HL-60 (cell line): ENCODE results near the gene CHD9.

Experiments used
- DNase-seq, 2 experiments: peaks; one replicate each; pipeline ENCODE4 v3.0.0-alpha.2; 2010 to 2020; ENCODE audit warnings: low read depth in 1 of 2, low spot score in 1 of 2
- H3K27ac ChIP-seq: fragments of 250-450 bp; sonication (Bioruptor Pico); replicated peaks from 2 replicates; pipeline ENCODE4 v1.5.1; 2020; ENCODE audit warnings: mild to moderate bottlenecking, moderate library complexity
- H3K27me3 ChIP-seq: fragments of 250-450 bp; sonication (Bioruptor Pico); 2 replicates; pipeline ENCODE4 v1.5.1; 2021; ENCODE audit warnings: mild to moderate bottlenecking, moderate library complexity; ENCODE audit not compliant: insufficient read depth, poor library complexity, severe bottlenecking
- H3K4me3 ChIP-seq: replicated peaks from 2 replicates; pipeline ENCODE4 v1.5.1; 2011; ENCODE audit warnings: mild to moderate bottlenecking, control low read depth, low read length; ENCODE audit not compliant: insufficient read depth
- CTCF ChIP-seq: IDR thresholded peaks from one replicate; pipeline ENCODE4 v1.5.1; 2011; ENCODE audit warnings: low read length, control low read depth, inconsistent platforms; ENCODE audit not compliant: insufficient read depth
- GABPA ChIP-seq: IDR thresholded peaks from 2 replicates; pipeline ENCODE4 v1.6.1; 2012; ENCODE audit warnings: low read depth
- POLR2AphosphoS5 ChIP-seq: IDR thresholded peaks from 2 replicates; pipeline ENCODE4 v1.6.1; 2012; ENCODE audit warnings: low read depth
- REST ChIP-seq: IDR thresholded peaks from 2 replicates; pipeline ENCODE4 v1.6.1; 2012; ENCODE audit warnings: low read depth; ENCODE audit not compliant: insufficient replicate concordance
- SPI1 ChIP-seq: IDR thresholded peaks from 2 replicates; pipeline ENCODE4 v1.6.1; 2012; ENCODE audit warnings: low read depth, mild to moderate bottlenecking, borderline replicate concordance

CHD9 gene

GRCh38 chr16:53053967-53054669 is 673 bp upstream of the CHD9 start:
- no peak for TF ChIP-seq POLR2AphosphoS5
- no peak for TF ChIP-seq CTCF
- no peak for TF ChIP-seq GABPA
- no peak for TF ChIP-seq SPI1
- TF ChIP-seq REST = no peak
- H3K27me3 ChIP-seq = no peaks in the 10 kb centered on the region
- peak overlapping the region; percentile 85 for H3K4me3 ChIP-seq
- peak overlapping the region; percentile 81 for H3K27ac ChIP-seq
- DNase-seq = peak in 1 of 2 experiments; percentile 56

GRCh38 chr16:53055541-53056391 is 975 bp downstream of the CHD9 start:
- Histone ChIP-seq H3K27ac (peak overlapping the region; percentile 81), H3K4me3 (peak overlapping the region; percentile 85), H3K27me3 (no peaks in the 10 kb centered on the region)
- no peak for TF ChIP-seq POLR2AphosphoS5
- TF ChIP-seq SPI1 = peak; percentile 92
- TF ChIP-seq GABPA = no peak
- no peak for TF ChIP-seq CTCF
- no peak for TF ChIP-seq REST
- DNase-seq = peak; percentile 21 to 39

GRCh38 chr16:53056392-53056881 is 1.6 kb downstream of the CHD9 start:
- Histone ChIP-seq H3K27me3 (no peaks in the 10 kb centered on the region), H3K4me3 (no peak overlapping the region), H3K27ac (peak overlapping the region; percentile 81)
- TF ChIP-seq REST = no peak
- TF ChIP-seq POLR2AphosphoS5 = no peak
- no peak for TF ChIP-seq CTCF
- no peak for TF ChIP-seq GABPA
- no peak for TF ChIP-seq SPI1
- no peak for DNase-seq
